ENCODE measurements around the gene MGAT3. TPM values are rescaled to one million over a fixed set of nuclear protein-coding genes. Genes with fewer than 3 reads are reported as not detected.

MGAT3 gene
- total and polyA plus RNA-seq, 2 of the 8 experiments (the other 6 are each of a cell fraction or from before 2014, with no cell fraction given), result 4.3 to 9.2 TPM

GRCh38 chr22:39449708-39450107, 7.1 kb upstream of the MGAT3 start (continued):
- TF ChIP-seq CHD7 (IDR thresholded peaks at IDR 0.05; ENCODE audit: insufficient replicate concordance, low read length) (no peak), BRCA1 (IDR thresholded peaks at IDR 0.05; ENCODE audit: low read depth, low read length) (no peak)

Measured in H1 (cell line).